Spleen (tissue), 7 donors: ENCODE measurements around the gene SUMO2.

Experiments used
- CTCF ChIP-seq, 11 experiments: fragments of 200-600 bp in 7 of 11; fragments of 450-650 bp in 4 of 11; sonication (generic) in 4 of 11; IDR thresholded peaks in 8 of 11; conservative IDR thresholded peaks in 3 of 11; 1 replicate in 7 of 11; 2 replicates in 4 of 11; pipeline versions ENCODE4 v1.4.0 to v1.8.0; 2016 to 2021; ENCODE audit warnings: antibody characterized with exemption in 11 of 11, inconsistent platforms in 4 of 11, mild to moderate bottlenecking in 1 of 11
- POLR2A ChIP-seq, 3 donors: fragments of 450-650 bp; IDR thresholded peaks; one replicate each; pipeline ENCODE4 v1.5.1; 2017; ENCODE audit warnings: antibody characterized with exemption in 3 of 3, mild to moderate bottlenecking in 1 of 3
- donor health status: DM: no; HTN: no; CAD: no; lungs with moderate emphysema.
- donor health status: DM: no; HTN: no; CAD: no.
- donor health status: DM: no; HTN: no; CAD: no.

GRCh38 chr17:75191584-75191983 is 8.8 kb upstream of the SUMO2 start:
- TF ChIP-seq CTCF (IDR thresholded peaks at IDR 0.05 in 8 of 11, conservative IDR thresholded peaks at IDR 0.05 in 3 of 11) (no peak), POLR2A (IDR thresholded peaks at IDR 0.05) (no peak)
